Fibroblast of mammary gland (primary cell): ENCODE data around the gene OR11H7.
"Not testable (repeated sequence)": the region's sequence is repeated elsewhere in the genome, so short reads cannot be mapped to it uniquely, and the experiment has no call there.

ENCODE experiments used
- DNase-seq: peaks from one replicate; pipeline ENCODE4 v3.0.0-alpha.2; 2010; ENCODE audit warnings: low read depth
- H3K4me3 ChIP-seq: 2 replicates; pipeline ENCODE4 v1.5.1; 2011; ENCODE audit warnings: low read depth, mild to moderate bottlenecking, low read length, moderate library complexity; ENCODE audit not compliant: control insufficient read depth
- CTCF ChIP-seq: conservative IDR thresholded peaks from 2 replicates; pipeline ENCODE4 v1.5.1; 2011; ENCODE audit warnings: low read depth, low read length, inconsistent platforms; ENCODE audit not compliant: control insufficient read depth, insufficient read depth

OR11H7 gene

GRCh38 chr14:20277409-20277808 is 48.6 kb downstream of the OR11H7 start:
- no peak for DNase-seq
- no peak for TF ChIP-seq CTCF

GRCh38 chr14:20278414-20278813 is 49.6 kb downstream of the OR11H7 start:
- no peak for TF ChIP-seq CTCF
- H3K4me3 ChIP-seq, result no peak overlapping the region
- peak; percentile 31 for DNase-seq

More at GRCh38 chr14:20277409-20277808, 48.6 kb downstream of the OR11H7 start:
- no peak overlapping the region for H3K4me3 ChIP-seq

GRCh38 chr14:20280265-20280664 is 51.5 kb downstream of the OR11H7 start:
- not testable (repeated sequence) for DNase-seq, H3K4me3 ChIP-seq
